Choroid plexus epithelial cell (primary cell): ENCODE data around the gene USP25.

Experiments used
- DNase-seq: peaks from one replicate; pipeline ENCODE4 v3.0.0-alpha.2; 2010; ENCODE audit warnings: low read depth
- H3K4me3 ChIP-seq: 2 replicates; pipeline ENCODE4 v1.5.1; 2011; ENCODE audit warnings: low read depth, mild to moderate bottlenecking, control low read depth, low read length, moderate library complexity
- TF ChIP-seq, protein P1 (sequence below): conservative IDR thresholded peaks from 2 replicates; pipeline ENCODE4 v1.5.1; 2011; ENCODE audit warnings: low read depth, mild to moderate bottlenecking, control low read depth, inconsistent platforms, low read length, moderate library complexity

USP25 gene

DNA sequence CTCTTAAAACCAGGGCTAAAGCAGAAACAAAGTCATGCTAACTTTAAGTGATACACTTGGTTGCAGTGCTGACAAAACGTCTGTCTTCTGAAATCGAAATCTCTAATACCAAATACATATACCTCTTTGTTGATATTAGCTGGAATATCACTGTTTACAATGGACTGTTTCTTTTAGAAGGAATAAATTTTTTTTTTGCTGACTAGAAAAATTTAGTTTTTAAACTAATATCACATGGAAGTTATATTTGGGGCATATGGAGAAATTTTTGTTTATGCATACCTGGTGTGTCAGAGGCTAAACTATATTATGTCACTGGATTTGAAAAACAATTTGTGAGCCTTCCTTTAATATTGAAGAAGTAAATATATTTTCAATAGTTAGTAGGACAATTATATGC lies 39.1 kb downstream of the USP25 start:
- TF ChIP-seq, protein P1, sequence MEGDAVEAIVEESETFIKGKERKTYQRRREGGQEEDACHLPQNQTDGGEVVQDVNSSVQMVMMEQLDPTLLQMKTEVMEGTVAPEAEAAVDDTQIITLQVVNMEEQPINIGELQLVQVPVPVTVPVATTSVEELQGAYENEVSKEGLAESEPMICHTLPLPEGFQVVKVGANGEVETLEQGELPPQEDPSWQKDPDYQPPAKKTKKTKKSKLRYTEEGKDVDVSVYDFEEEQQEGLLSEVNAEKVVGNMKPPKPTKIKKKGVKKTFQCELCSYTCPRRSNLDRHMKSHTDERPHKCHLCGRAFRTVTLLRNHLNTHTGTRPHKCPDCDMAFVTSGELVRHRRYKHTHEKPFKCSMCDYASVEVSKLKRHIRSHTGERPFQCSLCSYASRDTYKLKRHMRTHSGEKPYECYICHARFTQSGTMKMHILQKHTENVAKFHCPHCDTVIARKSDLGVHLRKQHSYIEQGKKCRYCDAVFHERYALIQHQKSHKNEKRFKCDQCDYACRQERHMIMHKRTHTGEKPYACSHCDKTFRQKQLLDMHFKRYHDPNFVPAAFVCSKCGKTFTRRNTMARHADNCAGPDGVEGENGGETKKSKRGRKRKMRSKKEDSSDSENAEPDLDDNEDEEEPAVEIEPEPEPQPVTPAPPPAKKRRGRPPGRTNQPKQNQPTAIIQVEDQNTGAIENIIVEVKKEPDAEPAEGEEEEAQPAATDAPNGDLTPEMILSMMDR = no peak
- no peak overlapping the region for H3K4me3 ChIP-seq
- no peak for DNase-seq

DNA sequence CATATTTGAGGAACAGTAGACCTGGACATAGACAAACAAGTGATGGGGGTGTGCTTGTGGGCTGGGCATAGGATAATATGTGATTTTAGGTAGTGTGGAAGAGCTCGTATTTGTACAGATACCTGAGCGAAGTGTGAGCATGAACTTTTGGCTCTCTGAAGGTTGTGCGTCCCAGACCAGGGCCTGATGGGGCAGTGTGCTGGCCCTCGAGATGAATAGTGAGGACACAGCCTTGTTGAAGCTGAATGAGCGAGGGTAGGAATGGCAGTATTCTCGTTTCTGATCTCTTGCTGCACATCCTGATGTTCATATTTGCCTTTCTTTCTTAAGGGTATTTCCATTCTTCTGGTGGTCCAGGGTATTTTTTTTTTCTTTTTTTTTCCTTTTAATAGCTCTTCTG lies 41.5 kb downstream of the USP25 start:
- TF ChIP-seq, protein P1 = no peak
- no peak for DNase-seq
- no peak overlapping the region for H3K4me3 ChIP-seq

DNA sequence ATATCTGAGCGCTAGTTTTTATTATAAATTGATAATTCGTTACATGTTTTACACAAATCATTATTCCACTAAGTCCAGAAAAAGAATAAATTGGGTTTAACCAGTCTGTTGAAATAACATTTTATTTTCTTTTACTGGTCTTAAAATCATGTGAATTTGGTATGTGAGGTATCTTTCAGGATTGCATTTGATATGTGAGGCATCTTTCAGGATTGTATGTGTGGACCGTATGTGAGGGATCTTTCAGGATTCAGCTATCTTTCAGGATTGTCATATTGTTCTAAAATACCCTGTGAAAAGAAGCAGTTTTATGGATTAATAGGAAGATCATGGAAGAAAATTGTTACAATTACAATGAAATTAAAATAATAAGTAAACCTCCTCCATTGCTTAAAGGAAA lies 42.9 kb downstream of the USP25 start:
- TF ChIP-seq, protein P1 = no peak
- peak; percentile 41 for DNase-seq
- H3K4me3 ChIP-seq = no peak overlapping the region

DNA sequence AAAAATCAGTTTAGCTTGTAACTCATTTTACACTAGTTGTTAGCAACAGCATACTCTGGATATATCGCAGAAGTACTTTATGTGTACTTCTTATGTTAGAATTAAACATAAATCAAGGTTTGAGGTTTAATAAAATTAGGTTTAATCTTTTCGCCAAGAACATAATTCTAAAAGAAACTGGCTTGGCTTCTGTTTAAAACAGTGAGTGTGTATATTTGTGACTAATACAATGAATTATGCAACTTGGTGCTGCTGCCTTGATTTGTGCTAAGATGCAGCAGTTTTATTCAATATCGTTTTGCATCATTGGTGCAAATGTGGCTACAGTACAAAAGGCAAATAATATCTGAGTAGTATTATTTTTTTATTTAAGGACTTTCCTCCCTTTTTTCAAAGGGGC lies 44.8 kb downstream of the USP25 start:
- TF ChIP-seq, protein P1 = no peak
- H3K4me3 ChIP-seq = no peak overlapping the region
- DNase-seq = peak; percentile 69

DNA sequence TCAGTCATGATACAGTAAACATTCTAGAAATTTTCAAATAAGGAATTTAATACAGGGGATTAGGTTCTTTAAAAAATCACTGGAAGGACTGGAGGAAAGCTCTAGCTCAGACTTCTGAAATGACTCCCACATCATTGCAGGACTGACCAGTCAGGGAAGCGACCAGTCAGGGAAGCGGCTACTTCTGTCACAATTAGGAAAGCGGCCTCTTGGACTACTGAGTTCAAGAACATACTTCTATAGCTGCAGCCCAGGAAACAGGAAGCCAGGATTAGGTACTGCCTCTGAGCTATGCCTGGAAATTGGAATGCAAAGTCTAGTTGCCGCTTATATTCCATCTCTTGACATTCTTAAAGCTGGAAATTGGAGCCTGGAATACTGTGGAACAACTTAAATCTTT lies 45.5 kb downstream of the USP25 start:
- no peak for DNase-seq
- TF ChIP-seq, protein P1 = no peak
- H3K4me3 ChIP-seq = no peak overlapping the region

DNA sequence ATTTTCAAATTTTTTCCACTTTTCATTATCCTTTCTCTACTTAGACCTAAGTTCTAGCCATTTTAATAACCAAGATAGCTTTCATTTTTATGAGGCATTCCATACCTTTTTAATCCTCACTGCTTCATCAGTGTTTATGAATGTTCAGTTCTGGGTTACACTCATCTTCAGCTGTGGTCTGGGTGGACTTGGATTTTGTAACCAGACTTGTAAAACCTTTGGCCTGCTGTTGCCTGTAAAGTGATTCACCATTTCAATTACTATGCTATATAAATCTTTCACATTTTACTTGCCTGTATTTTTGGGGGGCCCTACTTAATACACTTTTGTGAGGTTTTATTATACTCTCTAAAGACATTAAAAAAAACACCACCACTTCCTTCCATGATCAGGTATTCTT lies 46.2 kb downstream of the USP25 start:
- H3K4me3 ChIP-seq = no peak overlapping the region
- TF ChIP-seq, protein P1 = no peak
- DNase-seq = peak; percentile 92

DNA sequence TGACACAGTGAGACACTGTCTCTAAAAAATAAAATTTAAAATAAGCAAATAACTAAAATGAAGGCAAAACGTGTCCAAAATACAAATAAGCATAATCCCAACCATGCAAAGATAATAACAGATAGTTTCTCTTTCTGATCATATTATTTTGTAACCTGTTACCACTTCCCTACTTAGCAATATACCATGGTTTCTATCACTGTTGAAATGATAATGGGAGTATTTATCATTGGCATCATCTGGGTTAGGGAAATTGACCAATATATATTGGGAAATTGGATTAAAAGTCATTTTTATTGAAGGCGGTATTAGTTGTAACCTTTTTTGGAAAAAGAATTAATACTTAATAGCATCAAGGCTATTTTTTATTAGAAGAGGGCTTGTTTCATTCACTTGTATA lies 47.0 kb downstream of the USP25 start:
- H3K4me3 ChIP-seq = no peak overlapping the region
- TF ChIP-seq, protein P1 = no peak
- DNase-seq = no peak
